ENCODE results near the gene MEG3. TPM values are rescaled to one million over a fixed set of nuclear protein-coding genes. Genes with fewer than 3 reads are reported as not detected.

MEG3 gene
- total and polyA plus RNA-seq, 4 experiments from 2014 or later: not detected

DNA sequence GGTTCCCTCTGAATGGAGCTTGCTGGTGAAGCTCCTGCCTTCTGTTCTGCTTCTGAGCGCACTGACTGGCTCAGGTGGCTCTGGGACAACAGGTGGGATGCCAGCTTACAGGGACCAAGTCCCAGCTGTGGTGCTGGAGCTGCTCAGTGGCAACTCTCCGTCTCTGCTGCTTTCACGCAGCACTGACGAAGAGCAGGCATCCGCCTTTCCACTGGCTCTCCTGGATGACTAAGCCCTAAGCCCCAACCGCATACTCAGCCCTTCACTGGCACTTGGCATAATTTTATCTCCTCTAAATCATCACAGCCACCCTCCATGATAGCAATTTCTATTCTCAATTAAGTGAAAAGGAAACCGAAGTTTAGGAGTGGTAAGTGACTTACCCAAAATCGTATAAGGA, 81.3 kb downstream of the MEG3 start:
- intact Hi-C loops (cut with micrococcal nuclease): no loop called here
- no peak overlapping the region for H3K27ac ChIP-seq (ENCODE audit: low read depth, low read length)
- peaks cover 13 to 20% of the 10 kb centered on the region in 2 donors for H3K27me3 Mint-ChIP-seq
- H3K9me3 Mint-ChIP-seq: no peaks in the 10 kb centered on the region
- no peak overlapping the region for H3K4me3 ChIP-seq (ENCODE audit: low read length in 2 of 2)
- H3K27ac Mint-ChIP-seq: no peak overlapping the region
- no peak for DNase-seq
- no peaks in the 10 kb centered on the region for H3K9me3 ChIP-seq (ENCODE audit: control insufficient read depth in 1 of 2, low read length in 2 of 2)
- no peaks in the 10 kb centered on the region for H3K36me3 Mint-ChIP-seq
- CTCF ChIA-PET (ENCODE audit: partially characterized antibody): no interaction called here
- no peaks in the 10 kb centered on the region for H3K4me1 Mint-ChIP-seq
- H3K4me3 Mint-ChIP-seq: no peak overlapping the region
- no peaks in the 10 kb centered on the region for H3K4me1 ChIP-seq (ENCODE audit: insufficient read depth, low read length)
- POLR2A ChIA-PET (ENCODE audit: partially characterized antibody): no interaction called here
- H3K36me3 ChIP-seq (ENCODE audit: insufficient read depth, low read length): no peaks in the 10 kb centered on the region
- no peaks in the 10 kb centered on the region for H3K27me3 ChIP-seq (ENCODE audit: insufficient read depth, low read length)

GRCh38 chr14:100909439-100909838, 83.5 kb downstream of the MEG3 start:
- Histone ChIP-seq H3K4me3 (ENCODE audit: low read length in 2 of 2) (no peak overlapping the region), H3K36me3 (ENCODE audit: insufficient read depth, low read length) (no peaks in the 10 kb centered on the region), H3K4me1 (ENCODE audit: insufficient read depth, low read length) (no peaks in the 10 kb centered on the region), H3K9me3 (ENCODE audit: control insufficient read depth in 1 of 2, low read length in 2 of 2) (no peaks in the 10 kb centered on the region), H3K27me3 (ENCODE audit: insufficient read depth, low read length) (no peaks in the 10 kb centered on the region), H3K27ac (ENCODE audit: low read depth, low read length) (no peak overlapping the region)
- POLR2A ChIA-PET (ENCODE audit: partially characterized antibody): no interaction called here
- no peak overlapping the region for H3K27ac Mint-ChIP-seq
- H3K9me3 Mint-ChIP-seq: no peaks in the 10 kb centered on the region
- H3K4me3 Mint-ChIP-seq: no peak overlapping the region
- DNase-seq: no peak
- peaks cover 9 to 14% of the 10 kb centered on the region in 2 donors for H3K27me3 Mint-ChIP-seq
- intact Hi-C loops (cut with micrococcal nuclease): no loop called here
- CTCF ChIA-PET (ENCODE audit: partially characterized antibody): no interaction called here
- no peaks in the 10 kb centered on the region for H3K36me3 Mint-ChIP-seq
- H3K4me1 Mint-ChIP-seq: no peaks in the 10 kb centered on the region

Small RNA genes within 50 kb of the gene (microRNA-seq; reads per million reads assigned to microRNA genes)
- gene MIR127 (ENCODE audit: borderline microRNAs expressed, borderline number of aligned reads, borderline replicate concordance) (8.4 reads per million, percentile 35 among the genes with 10 or more reads in this experiment), gene MIR136 (ENCODE audit: borderline microRNAs expressed, borderline number of aligned reads, borderline replicate concordance) (not detected), gene MIR2392 (ENCODE audit: borderline microRNAs expressed, borderline number of aligned reads, borderline replicate concordance) (not detected), gene MIR337 (ENCODE audit: borderline microRNAs expressed, borderline number of aligned reads, borderline replicate concordance) (not detected), gene MIR431 (ENCODE audit: borderline microRNAs expressed, borderline number of aligned reads, borderline replicate concordance) (2.2 reads per million), gene MIR432 (ENCODE audit: borderline microRNAs expressed, borderline number of aligned reads, borderline replicate concordance) (not detected), gene MIR433 (ENCODE audit: borderline microRNAs expressed, borderline number of aligned reads, borderline replicate concordance) (1.4 reads per million), gene MIR493 (ENCODE audit: borderline microRNAs expressed, borderline number of aligned reads, borderline replicate concordance) (not detected), gene MIR665 (ENCODE audit: borderline microRNAs expressed, borderline number of aligned reads, borderline replicate concordance) (not detected)

Other genes with a start within 250 kb of the MEG3 start
- 1 to 10 TPM in 1 of 2 experiments, under 1 TPM in 1; 0.84 to 1.6 TPM for gene BEGAIN, start 238.7 kb upstream of the MEG3 start, total RNA-seq
- gene BEGAIN, start 238.7 kb upstream of the MEG3 start, polyA plus RNA-seq: 1 to 10 TPM in 1 of 2 donors, under 1 TPM in 1; 0.09 to 1.8 TPM
- gene DLK1, start 99.2 kb upstream of the MEG3 start, total RNA-seq: not detected
- not detected for gene DLK1, start 99.2 kb upstream of the MEG3 start, polyA plus RNA-seq
- gene RTL1, start 77.6 kb downstream of the MEG3 start, total RNA-seq: not detected
- not detected for gene RTL1, start 77.6 kb downstream of the MEG3 start, polyA plus RNA-seq